LoVo (cell line): Measurements from ENCODE around the gene PCK1.

Source experiments
- DNase-seq: peaks from one replicate; pipeline ENCODE4 v3.0.0-alpha.2; 2016; ENCODE audit warnings: low spot score

Gene PCK1

DNA sequence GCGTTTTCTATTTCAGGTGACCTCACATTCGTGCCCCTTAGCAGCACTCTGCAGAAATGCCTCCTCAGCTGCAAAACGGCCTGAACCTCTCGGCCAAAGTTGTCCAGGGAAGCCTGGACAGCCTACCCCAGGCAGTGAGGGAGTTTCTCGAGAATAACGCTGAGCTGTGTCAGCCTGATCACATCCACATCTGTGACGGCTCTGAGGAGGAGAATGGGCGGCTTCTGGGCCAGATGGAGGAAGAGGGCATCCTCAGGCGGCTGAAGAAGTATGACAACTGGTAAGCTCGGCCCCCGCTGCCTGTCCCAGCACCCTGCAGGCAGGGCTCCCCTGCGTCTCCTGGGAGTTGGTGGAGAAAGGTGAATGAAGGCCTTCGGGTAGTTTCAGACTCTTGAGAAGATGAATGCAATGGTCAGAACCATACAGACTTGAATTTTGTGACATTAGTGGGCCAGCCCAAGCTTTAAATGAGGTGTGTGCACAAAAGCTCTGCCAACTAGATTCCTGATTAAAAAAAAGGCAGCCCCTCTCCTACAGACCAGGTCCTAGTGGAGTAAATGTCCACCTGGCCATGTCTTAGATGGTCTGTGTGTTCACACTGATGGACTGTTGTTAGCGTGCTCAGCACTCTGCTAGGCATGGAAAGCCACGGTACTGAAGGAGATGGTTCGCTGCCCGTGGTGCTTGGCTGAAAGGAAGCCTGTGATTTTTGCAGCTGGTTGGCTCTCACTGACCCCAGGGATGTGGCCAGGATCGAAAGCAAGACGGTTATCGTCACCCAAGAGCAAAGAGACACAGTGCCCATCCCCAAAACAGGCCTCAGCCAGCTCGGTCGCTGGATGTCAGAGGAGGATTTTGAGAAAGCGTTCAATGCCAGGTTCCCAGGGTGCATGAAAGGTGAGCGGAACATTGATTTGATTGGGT is 708 bp downstream of the PCK1 start:
- no peak for DNase-seq

DNA sequence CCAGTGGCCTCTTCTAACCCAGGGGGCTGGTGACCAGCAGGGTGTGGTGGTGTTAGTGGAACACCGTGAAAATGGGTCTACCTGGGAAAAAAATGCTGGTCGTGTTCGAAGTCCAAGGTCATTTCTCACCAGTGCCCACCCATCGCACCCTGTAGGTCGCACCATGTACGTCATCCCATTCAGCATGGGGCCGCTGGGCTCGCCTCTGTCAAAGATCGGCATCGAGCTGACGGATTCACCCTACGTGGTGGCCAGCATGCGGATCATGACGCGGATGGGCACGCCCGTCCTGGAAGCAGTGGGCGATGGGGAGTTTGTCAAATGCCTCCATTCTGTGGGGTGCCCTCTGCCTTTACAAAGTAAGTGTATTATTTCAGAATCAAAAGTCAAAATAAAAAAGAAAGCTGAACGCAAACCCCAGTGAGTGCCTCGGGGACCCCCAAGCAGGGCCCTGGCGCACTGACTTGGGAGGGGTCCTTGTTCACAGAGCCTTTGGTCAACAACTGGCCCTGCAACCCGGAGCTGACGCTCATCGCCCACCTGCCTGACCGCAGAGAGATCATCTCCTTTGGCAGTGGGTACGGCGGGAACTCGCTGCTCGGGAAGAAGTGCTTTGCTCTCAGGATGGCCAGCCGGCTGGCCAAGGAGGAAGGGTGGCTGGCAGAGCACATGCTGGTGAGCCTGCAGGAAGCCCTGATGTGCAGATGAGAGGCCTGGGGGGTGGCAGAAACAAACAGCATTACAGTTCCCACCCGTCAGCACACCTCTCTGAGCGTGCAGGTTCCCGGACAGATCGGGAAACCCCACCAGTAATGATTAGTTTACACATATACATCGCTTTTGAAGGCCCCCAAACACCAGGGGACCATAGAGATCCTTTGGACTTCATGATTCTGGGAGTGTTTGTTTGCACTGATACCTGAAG is 1.9 kb downstream of the PCK1 start:
- no peak for DNase-seq

DNA sequence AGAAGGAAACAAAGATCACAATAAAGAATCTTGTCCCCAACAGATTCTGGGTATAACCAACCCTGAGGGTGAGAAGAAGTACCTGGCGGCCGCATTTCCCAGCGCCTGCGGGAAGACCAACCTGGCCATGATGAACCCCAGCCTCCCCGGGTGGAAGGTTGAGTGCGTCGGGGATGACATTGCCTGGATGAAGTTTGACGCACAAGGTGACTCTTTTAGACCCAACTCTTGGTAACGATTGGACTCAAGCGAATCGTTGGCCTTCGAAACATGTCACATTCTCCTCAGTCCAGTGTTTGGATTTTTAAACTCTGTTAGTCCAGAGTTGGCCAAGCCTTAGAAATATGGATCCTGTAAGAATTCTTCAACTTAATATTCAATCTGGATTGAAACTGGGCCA is 2.6 kb downstream of the PCK1 start:
- no peak for DNase-seq

DNA sequence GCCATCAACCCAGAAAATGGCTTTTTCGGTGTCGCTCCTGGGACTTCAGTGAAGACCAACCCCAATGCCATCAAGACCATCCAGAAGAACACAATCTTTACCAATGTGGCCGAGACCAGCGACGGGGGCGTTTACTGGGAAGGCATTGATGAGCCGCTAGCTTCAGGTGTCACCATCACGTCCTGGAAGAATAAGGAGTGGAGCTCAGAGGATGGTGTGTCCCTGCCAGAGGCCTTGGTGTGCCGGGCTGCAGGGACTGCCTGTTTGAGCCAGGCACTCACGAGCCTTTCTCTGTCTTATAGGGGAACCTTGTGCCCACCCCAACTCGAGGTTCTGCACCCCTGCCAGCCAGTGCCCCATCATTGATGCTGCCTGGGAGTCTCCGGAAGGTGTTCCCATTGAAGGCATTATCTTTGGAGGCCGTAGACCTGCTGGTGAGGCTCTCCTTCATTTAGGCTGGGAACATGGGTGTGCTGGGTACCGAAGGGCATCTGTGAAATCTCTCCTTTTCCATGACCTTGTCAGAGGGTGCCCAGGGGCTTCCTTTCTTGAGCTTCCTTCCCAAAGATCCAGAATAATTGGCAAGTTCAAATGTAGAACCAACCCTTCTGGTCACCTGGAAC is 3.4 kb downstream of the PCK1 start:
- no peak for DNase-seq

DNA sequence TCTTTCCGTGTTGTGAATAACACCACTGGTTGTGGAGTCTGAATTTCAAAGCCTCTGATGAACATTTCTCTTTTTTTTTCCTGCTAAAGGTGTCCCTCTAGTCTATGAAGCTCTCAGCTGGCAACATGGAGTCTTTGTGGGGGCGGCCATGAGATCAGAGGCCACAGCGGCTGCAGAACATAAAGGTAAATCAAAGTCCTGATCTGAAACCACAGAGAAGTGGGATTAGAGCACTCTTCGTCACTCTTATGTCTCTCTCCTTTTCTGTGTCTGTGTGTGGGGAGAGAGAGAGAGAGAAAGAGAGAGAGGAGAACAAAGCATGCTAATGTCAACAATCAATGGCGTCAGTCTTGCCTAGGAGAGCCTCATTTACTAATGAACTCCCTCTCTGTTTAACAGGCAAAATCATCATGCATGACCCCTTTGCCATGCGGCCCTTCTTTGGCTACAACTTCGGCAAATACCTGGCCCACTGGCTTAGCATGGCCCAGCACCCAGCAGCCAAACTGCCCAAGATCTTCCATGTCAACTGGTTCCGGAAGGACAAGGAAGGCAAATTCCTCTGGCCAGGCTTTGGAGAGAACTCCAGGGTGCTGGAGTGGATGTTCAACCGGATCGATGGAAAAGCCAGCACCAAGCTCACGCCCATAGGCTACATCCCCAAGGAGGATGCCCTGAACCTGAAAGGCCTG is 4.2 kb downstream of the PCK1 start:
- no peak for DNase-seq

DNA sequence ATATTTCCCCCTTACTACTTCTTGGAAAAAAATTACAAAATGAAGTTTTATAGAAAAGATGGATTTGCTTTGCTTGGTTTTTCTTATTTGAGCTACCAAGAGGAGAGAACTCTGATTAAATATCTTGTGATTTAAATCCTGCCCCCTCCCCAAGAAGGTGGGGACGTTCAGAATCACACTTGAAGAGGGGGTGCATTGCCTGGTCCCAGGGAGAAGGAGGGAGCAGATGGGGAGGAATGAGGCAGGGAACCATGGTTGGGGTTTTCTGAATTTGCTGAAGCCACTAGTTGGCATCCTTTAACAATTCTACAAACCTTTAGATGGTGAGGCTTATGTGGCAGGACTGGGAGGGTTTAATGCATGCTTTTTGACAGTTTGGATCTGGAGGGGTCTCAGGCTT is 5.5 kb downstream of the PCK1 start:
- no peak for DNase-seq

DNA sequence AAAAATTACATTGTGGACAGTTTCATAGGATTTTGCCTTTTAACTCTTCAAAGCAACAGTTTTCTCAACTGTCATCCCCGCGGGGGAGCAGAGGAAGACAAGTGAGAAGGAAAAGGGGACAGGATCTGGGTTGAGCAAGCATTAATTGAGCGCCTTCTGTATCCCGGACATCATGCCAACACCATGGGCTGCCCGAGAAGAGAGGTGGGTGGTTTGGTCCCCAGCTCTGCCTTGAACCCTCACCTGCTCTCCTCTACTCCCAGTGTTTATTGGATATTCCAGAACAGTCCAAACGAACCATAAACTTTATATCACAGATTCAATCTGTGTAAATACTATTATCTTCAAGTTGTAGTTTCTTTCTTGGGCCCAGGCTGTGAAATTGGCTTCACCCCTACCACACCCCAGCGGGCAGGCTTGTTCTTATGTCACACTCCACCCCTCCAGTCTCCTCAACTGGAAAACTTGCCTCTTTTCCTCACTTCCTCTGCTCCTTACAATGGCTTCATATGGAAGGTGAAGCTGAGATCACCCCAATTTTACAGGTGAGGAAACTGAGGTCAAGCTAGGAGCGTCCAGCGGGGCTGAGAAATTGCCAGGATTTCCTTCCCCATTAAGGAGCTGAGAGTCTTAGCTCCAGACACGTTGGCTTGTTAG is 6.0 kb downstream of the PCK1 start:
- DNase-seq: no peak

DNA sequence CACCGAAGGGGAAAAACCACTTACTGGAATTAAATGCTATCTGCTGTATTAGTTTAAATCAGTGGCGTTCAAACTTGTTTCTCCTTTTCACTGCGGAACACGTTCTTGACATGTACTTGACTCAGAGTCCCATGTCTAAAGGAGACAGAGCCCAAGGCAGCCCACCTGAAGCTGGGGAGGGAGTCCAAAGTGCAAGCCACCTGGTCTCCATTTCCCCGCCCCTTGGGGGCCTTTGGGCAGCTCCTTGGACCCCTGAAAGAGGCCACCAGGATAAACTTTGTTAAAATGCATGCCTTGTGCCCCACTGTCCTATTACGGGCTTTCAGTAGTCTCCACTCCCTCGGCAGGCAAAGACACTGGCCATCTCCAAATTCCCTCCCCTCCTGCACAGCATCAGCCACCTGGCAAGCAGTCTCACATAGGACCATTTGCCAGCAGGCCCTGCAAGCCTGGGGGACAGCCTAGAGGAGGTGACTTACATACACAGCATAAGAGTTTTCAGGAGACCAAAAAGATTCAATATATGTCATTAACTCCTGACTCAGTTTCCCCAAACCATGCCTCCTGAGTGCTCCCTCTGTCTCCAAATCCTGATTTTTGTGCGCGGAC is 6.7 kb downstream of the PCK1 start:
- no peak for DNase-seq

DNA sequence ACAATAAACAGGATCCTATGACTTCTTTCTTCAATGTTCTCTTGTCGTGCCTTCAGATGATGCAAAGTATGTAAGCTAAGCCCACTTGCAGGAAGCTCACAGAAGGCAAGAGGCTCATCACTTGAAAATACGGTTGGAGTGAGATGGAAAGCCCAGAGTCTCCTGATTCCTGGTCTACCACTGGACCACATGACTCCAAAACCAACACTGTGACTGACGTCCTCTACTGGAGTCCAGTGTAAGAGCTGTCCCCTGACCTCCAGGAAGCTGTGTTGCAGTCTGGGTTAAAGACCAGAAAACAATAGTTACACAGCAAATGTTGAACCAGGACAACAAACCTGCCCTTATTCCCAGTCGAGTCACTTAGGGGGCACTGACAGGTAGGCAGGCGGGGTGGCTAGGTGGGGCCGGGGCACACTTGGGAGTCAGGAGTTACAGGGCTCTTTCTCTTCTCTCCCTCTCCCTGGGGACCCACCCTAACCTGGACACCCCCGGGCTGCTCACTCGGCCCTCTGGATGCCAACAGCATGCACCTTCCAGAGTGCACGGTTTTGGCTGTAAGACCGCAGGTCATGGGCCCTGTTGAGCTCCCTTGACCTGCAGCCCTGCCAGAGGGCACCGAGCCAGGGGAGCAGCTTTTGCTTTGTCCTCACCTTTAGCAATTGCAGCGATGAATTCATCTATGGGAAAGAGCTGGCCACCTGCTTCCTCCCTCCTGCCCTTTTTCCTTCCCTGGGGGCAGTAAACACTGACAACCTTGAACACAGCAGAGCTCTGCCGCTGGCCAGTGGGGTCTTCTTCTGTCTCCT is 7.4 kb downstream of the PCK1 start:
- DNase-seq: no peak

DNA sequence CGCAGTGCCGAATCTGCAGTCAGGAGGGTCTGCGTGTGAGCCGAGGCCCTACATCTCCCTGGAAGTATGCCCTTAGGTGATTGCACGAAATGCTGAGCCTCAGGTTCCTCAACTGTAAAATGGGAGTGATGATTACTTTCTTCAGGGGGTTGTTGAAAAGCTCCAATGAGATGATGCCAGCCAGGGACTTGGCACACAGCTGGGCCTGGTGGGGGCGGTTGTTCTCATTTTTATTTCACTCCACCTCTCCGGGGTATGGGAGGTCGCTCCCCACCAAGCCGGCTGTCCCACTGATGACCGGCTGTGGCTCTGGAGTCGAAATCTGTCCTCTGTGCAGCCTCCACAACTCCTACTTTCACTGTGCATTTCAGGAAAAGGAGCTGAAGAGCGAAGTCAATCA is 8.1 kb downstream of the PCK1 start:
- no peak for DNase-seq

DNA sequence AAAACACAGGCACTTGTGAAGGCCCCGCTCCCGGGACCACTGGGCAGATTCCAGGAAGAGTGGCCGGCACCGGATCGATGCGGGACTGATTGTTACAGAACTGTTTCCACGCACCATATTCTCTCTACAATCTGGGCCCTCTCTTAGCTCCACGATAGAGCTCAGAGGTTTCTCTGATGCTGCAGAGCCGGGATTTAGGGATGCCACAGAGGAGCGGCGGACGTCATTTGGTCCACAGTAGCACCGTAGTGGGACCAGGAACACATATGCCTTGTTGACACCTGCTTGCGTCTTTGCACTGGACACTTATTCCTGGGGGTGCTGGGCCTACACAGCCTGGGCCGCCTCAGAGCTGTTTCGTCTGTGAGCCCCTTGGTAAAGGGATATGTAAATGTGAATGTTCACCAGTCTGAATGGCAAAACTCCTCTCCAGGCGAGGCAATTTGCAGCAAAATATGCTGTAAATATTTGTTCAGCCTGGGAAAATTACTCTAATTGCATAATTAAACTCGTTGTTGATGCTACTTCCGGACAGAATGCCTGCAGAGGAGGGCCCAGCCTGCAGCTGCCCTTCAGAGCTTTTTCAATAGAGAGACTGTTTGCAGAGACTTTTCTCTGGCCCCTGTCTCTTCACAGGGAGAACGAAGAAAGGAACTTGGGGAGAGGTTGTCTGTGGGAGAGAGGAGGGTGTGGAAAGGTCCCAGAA is 9.4 kb downstream of the PCK1 start:
- no peak for DNase-seq

DNA sequence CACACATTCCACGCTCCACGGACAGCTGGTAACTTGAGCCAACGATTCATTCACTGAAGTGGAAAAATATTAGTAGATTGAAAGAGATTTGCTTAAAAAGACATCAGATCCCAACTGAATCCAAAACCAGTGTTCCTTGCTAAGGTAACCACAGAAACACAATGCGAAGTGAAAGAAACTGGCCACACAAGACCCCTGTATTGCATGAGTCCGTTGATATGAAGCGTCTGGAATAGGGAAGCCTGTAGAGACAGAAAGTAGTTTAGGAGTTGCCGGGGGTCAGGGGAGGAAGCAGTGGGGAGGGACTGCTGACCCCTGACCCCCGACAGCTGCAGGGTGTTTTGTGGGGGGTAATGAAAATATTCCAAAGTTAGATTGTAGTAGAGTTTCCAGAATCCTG is 10.0 kb downstream of the PCK1 start:
- no peak for DNase-seq

DNA sequence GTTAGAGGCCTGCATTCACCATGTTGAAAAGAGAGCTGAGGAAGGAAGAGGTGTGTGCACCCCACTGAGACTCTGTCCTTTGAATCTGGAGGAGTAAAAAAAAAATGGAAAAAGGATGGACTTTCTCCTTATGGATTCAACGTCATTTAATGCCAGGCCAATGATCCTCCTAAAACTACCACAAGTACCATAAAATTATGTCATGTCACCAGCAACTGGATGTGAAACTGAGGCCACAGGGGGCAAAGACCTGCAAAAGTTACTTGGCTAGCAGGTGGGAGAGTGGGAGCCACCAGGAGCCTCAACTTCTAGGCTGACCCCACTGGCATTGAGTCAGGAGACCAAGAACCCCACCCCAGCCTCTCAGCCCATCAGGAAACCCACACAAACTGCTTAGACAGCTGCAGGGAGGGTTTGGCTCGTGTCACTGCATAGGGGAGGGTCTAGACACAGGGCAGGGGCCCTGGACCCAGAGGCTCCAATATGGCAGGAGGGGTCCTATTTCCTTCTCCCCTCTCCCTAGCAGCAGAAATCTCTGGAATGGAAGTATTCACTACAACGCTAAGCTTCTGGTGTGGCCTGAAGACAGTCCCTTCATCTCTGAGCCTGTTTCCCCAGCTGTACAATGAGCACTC is 11.0 kb downstream of the PCK1 start:
- DNase-seq: no peak

DNA sequence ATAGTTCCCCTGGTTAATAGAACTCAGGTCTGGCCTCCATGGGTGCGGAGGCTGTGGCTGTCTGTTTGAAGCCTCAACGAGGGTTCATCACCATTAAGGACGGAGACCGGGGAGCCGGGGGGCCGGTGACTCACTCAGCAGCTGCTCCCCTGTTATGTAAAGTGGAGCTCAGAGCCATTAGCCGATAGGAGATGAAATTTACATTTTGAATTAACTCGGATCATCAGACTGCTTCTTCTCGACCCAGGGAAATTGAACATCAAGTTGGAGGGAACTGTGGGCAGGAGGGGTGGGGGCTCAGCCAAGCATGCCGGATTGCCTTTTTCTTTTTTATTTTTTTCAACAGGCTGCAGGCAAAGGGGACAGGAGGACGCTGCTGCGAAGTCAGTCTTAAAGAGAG is 12.3 kb downstream of the PCK1 start:
- no peak for DNase-seq

DNA sequence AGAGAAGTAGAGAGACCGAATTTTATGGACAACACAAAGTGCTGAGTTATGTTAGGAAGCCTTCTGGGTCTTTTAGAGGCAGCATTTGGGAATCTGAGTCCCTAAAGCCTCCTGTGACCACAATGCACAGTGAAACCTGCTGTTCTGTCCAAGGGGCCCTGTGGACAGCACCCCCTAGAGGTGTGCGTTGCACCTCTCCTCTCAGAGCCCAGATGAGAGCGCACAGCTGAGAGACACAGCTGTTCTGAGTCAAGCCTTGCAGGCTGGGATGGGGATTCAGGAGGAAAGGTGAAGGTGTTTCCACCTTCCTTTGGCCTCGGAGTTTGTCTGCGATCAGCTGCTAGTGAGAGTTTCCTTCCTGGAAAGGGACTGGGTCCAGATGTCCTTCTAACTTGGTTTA is 13.0 kb downstream of the PCK1 start:
- DNase-seq: no peak

DNA sequence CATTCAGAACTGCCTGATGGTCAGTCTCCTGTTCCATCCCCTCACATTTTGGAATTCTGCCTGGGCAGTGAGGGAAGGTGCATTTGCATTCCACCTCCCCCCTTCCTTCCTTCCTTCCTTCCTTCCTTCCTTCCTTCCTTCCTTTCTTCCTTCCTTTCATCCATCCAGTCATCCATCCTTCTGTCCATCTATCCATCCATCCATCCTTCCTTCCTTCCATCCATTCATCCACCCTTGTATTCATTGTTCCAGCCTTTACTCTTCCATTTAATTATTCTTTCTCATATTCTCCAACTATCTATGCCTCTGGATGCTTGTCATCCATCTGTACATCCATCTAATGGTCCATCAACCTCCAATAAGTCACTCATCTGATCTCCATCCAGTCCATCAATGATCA is 14.0 kb downstream of the PCK1 start:
- DNase-seq: no peak

DNA sequence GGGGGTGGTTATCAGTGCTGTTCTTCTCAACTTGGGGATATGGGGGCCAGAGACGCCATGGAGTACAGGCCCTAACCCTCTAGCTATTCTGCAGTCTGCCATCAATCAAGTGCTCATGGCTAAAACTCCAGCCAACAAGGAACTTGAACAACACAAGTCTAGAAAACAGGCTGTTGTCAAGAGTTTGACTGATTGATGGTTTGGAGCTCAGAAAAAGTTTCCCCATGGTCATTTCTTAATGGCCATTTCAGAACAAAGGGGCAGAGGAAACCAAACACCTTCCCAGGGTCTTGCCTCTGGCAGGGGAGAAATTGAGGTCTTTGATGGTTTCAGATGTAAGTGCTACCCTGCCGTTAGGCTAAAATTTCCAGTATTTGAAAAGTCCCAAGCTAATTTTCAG is 15.1 kb downstream of the PCK1 start:
- DNase-seq: no peak

DNA sequence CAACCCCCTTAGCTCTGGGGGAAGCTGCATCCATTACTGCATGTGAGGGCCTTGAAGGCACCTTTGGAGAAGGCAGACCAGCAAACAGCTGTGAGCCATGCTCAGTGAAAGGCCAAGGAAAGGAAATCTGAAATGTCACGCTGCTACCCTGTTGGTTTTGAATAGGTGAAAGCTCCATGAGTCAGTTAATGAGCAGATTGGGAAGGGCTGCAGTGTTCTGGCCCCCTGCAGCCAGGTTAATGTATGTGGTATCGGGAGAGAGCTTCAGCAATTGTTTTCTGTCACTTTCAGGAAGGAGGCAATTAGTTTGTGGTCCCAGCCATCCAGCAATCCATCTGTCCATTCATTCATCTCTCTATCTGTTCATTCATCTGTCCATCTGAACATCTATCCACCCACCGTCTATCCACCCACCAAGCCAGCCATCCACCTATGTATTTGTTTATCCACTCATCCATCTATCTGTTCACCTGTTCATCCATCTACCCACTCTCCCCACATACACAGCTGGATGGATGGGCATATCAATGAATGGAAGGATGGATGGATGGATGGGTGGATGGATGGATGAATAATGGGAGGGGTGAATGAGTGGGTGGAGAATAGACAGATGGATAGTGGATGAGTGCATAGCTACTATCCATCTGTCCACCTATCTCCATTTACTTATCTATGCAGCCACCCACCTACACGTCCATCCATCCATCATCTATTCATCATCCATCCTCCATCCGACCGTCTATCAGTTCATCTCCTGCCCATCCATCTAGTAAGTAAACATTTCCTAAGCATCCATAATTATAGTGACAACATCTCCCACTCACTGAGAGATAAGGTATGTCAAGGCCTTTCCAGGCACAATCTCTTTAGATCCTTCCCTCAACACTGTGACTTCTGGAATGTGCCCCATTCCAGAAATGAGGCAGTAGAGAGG is 16.0 kb downstream of the PCK1 start:
- DNase-seq: no peak
